ENCODE data around the gene RUFY1.

Gene RUFY1

GRCh38 chr5:179606071-179606909 is 55.9 kb downstream of the RUFY1 start:
- no peak for TF ChIP-seq REST (IDR thresholded peaks at IDR 0.05; ENCODE audit: low read depth)
- TF ChIP-seq EGR1 (IDR thresholded peaks at IDR 0.05): no peak
- TF ChIP-seq YY1 (IDR thresholded peaks at IDR 0.05; ENCODE audit: low read depth): no peak
- no peak for TF ChIP-seq NFIC (IDR thresholded peaks at IDR 0.05)
- TF ChIP-seq MAX (IDR thresholded peaks at IDR 0.05): no peak
- no peak for TF ChIP-seq ZBTB7A (IDR thresholded peaks at IDR 0.05; ENCODE audit: low read depth)
- no peak for TF ChIP-seq RAD21 (IDR thresholded peaks at IDR 0.05; ENCODE audit: low read depth)
- no peak for TF ChIP-seq FOXM1 (IDR thresholded peaks at IDR 0.05; ENCODE audit: borderline replicate concordance, low read depth)
- no peak for TF ChIP-seq TEAD4 (IDR thresholded peaks at IDR 0.05)

- TF ChIP-seq NFIC (IDR thresholded peaks at IDR 0.05): no peak
- TF ChIP-seq TEAD4 (IDR thresholded peaks at IDR 0.05): no peak
Observed at GRCh38 chr5:179606910-179607159, 56.5 kb downstream of the RUFY1 start.

- no peak for TF ChIP-seq FOXM1 (IDR thresholded peaks at IDR 0.05; ENCODE audit: borderline replicate concordance, low read depth)
- peak; percentile 31; the same call in 1 of the 2 replicates for TF ChIP-seq MAX (IDR thresholded peaks at IDR 0.05)
Observed at GRCh38 chr5:179607160-179607931, 57.0 kb downstream of the RUFY1 start.

GRCh38 chr5:179608131-179608581 is 57.8 kb downstream of the RUFY1 start:
- TF ChIP-seq FOXM1 (IDR thresholded peaks at IDR 0.05; ENCODE audit: borderline replicate concordance, low read depth): no peak
- TF ChIP-seq TCF12 (IDR thresholded peaks at IDR 0.05; ENCODE audit: low read depth): no peak
- TF ChIP-seq EP300 (IDR thresholded peaks at IDR 0.05; ENCODE audit: borderline replicate concordance): no peak
- TF ChIP-seq CREB1 (IDR thresholded peaks at IDR 0.05; ENCODE audit: low read depth): no peak
- no peak for TF ChIP-seq CEBPB (IDR thresholded peaks at IDR 0.05)
- no peak for TF ChIP-seq MAX (IDR thresholded peaks at IDR 0.05)
- TF ChIP-seq TEAD4 (IDR thresholded peaks at IDR 0.05): no peak
- TF ChIP-seq RAD21 (IDR thresholded peaks at IDR 0.05; ENCODE audit: low read depth): no peak
- no peak for TF ChIP-seq ZBTB7A (IDR thresholded peaks at IDR 0.05; ENCODE audit: low read depth)

GRCh38 chr5:179609834-179610108 is 59.4 kb downstream of the RUFY1 start:
- TF ChIP-seq EP300 (IDR thresholded peaks at IDR 0.05; ENCODE audit: borderline replicate concordance) (no peak), CREB1 (IDR thresholded peaks at IDR 0.05; ENCODE audit: low read depth) (no peak), TCF12 (IDR thresholded peaks at IDR 0.05; ENCODE audit: low read depth) (no peak), MAX (IDR thresholded peaks at IDR 0.05) (no peak), TAF1 (IDR thresholded peaks at IDR 0.05; ENCODE audit: low read depth) (no peak), RAD21 (IDR thresholded peaks at IDR 0.05; ENCODE audit: low read depth) (no peak), CEBPB (IDR thresholded peaks at IDR 0.05) (no peak), YY1 (IDR thresholded peaks at IDR 0.05; ENCODE audit: low read depth) (no peak), NFIC (IDR thresholded peaks at IDR 0.05) (no peak), USF1 (IDR thresholded peaks at IDR 0.05) (no peak), FOXM1 (IDR thresholded peaks at IDR 0.05; ENCODE audit: borderline replicate concordance, low read depth) (no peak)

GRCh38 chr5:179610109-179610902 is 60.0 kb downstream of the RUFY1 start:
- TF ChIP-seq CEBPB (IDR thresholded peaks at IDR 0.05): no peak
- TF ChIP-seq CREB1 (IDR thresholded peaks at IDR 0.05; ENCODE audit: low read depth): no peak
- TF ChIP-seq TEAD4 (IDR thresholded peaks at IDR 0.05): no peak
- no peak for TF ChIP-seq ZBTB7A (IDR thresholded peaks at IDR 0.05; ENCODE audit: low read depth)
- no peak for TF ChIP-seq MAX (IDR thresholded peaks at IDR 0.05)
- TF ChIP-seq YY1 (IDR thresholded peaks at IDR 0.05; ENCODE audit: low read depth): no peak
- no peak for TF ChIP-seq RAD21 (IDR thresholded peaks at IDR 0.05; ENCODE audit: low read depth)
- TF ChIP-seq FOXM1 (IDR thresholded peaks at IDR 0.05; ENCODE audit: borderline replicate concordance, low read depth): no peak
- no peak for TF ChIP-seq TCF12 (IDR thresholded peaks at IDR 0.05; ENCODE audit: low read depth)
- TF ChIP-seq TAF1 (IDR thresholded peaks at IDR 0.05; ENCODE audit: low read depth): no peak
- TF ChIP-seq NFIC (IDR thresholded peaks at IDR 0.05): no peak

GRCh38 chr5:179610903-179611265 is 60.5 kb downstream of the RUFY1 start:
- no peak for TF ChIP-seq REST (IDR thresholded peaks at IDR 0.05; ENCODE audit: low read depth)
- no peak for TF ChIP-seq ZBTB7A (IDR thresholded peaks at IDR 0.05; ENCODE audit: low read depth)
- no peak for TF ChIP-seq RAD21 (IDR thresholded peaks at IDR 0.05; ENCODE audit: low read depth)
- TF ChIP-seq CREB1 (IDR thresholded peaks at IDR 0.05; ENCODE audit: low read depth): no peak
- no peak for TF ChIP-seq MAX (IDR thresholded peaks at IDR 0.05)
- TF ChIP-seq TCF12 (IDR thresholded peaks at IDR 0.05; ENCODE audit: low read depth): no peak
- TF ChIP-seq EP300 (IDR thresholded peaks at IDR 0.05; ENCODE audit: borderline replicate concordance): no peak
- TF ChIP-seq CEBPB (IDR thresholded peaks at IDR 0.05): no peak
- no peak for TF ChIP-seq TEAD4 (IDR thresholded peaks at IDR 0.05)
- TF ChIP-seq TAF1 (IDR thresholded peaks at IDR 0.05; ENCODE audit: low read depth): no peak
- TF ChIP-seq FOXM1 (IDR thresholded peaks at IDR 0.05; ENCODE audit: borderline replicate concordance, low read depth): no peak
- TF ChIP-seq YY1 (IDR thresholded peaks at IDR 0.05; ENCODE audit: low read depth): no peak
- TF ChIP-seq EGR1 (IDR thresholded peaks at IDR 0.05): no peak
